MM.1S (cell line): ENCODE results near the gene PIGBOS1.

ENCODE experiments used
- EZH2 ChIP-seq: fragments of 300-600 bp; sonication (generic); optimal IDR thresholded peaks from 2 replicates; pipeline ENCODE3; 2017; ENCODE audit warnings: low read depth, mild to moderate bottlenecking, antibody characterized with exemption, low read length, mixed read lengths
- EZH2phosphoT487 ChIP-seq: fragments of 300-600 bp; sonication (generic); IDR thresholded peaks from 2 replicates; pipeline ENCODE4 v1.6.1; 2018; ENCODE audit warnings: antibody characterized with exemption, low read length
- TF ChIP-seq, protein P1 (sequence below): fragments of 300-600 bp; sonication (generic); IDR thresholded peaks from 2 replicates; pipeline ENCODE4 v1.5.1; 2016; ENCODE audit warnings: antibody characterized with exemption, low read length, mixed read lengths

DNA sequence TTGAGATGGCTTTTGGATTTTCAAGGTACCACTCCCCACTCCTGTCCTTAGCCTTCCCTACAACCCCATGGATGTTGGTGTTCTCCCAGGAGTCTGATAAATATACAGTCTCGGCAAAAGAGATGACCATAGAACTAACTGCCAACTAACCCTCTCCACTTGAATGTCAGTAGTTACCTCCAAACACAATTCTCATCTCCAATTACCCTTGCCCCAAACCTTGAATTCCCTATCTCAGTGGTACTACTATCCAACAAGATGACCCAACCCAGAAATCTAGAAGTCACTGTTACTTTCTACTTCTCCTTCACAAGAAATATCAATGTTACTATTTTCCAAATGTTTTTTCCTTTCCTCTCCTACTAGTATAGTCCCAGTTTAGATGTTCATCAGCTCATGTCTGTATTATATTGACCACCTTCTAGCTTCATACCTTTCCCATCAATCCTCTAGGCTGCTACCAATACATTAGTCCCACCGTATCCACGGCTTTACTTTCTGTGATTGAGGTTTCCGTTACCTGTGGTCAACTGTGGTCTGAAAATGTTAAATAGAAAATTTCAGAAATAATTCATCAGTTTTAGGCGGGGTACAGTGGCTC is 38.2 kb upstream of the PIGBOS1 start:
- TF ChIP-seq, protein P1, sequence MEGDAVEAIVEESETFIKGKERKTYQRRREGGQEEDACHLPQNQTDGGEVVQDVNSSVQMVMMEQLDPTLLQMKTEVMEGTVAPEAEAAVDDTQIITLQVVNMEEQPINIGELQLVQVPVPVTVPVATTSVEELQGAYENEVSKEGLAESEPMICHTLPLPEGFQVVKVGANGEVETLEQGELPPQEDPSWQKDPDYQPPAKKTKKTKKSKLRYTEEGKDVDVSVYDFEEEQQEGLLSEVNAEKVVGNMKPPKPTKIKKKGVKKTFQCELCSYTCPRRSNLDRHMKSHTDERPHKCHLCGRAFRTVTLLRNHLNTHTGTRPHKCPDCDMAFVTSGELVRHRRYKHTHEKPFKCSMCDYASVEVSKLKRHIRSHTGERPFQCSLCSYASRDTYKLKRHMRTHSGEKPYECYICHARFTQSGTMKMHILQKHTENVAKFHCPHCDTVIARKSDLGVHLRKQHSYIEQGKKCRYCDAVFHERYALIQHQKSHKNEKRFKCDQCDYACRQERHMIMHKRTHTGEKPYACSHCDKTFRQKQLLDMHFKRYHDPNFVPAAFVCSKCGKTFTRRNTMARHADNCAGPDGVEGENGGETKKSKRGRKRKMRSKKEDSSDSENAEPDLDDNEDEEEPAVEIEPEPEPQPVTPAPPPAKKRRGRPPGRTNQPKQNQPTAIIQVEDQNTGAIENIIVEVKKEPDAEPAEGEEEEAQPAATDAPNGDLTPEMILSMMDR: no peak
- TF ChIP-seq EZH2: no peak
- TF ChIP-seq EZH2phosphoT487: no peak
